ENCODE results near the gene RET. TPM values are rescaled to one million over a fixed set of nuclear protein-coding genes. Genes with fewer than 3 reads are reported as not detected.

The RET gene
- total RNA-seq, 1 experiment from 2014 or later: 81.1 TPM

- POLR2A ChIA-PET: no interaction called here
Measured at GRCh38 chr10:43073191-43073590, 3.7 kb upstream of the RET start.

GRCh38 chr10:43073721-43074120 lies 3.1 kb upstream of the RET start:
- intact Hi-C loops (cut with micrococcal nuclease; ENCODE audit: unreplicated experiment): no loop called here
- H3K9me3 ChIP-seq (ENCODE audit: control insufficient read depth, insufficient read depth, low read depth, low read length): no peaks in the 10 kb centered on the region
- no peaks in the 10 kb centered on the region for H3K36me3 ChIP-seq (ENCODE audit: control insufficient read depth, insufficient read depth, low read length)
- H3K4me3 ChIP-seq (ENCODE audit: low read depth in 2 of 2, low read length in 2 of 2): no peak overlapping the region
- ChIA-PET POLR2A (no interaction called here), CTCF (no interaction called here)
- H3K4me1 ChIP-seq (ENCODE audit: control insufficient read depth, insufficient read depth, low read length): peaks cover 9% of the 10 kb centered on the region
- ATAC-seq: no peak
- no peak overlapping the region for H3K27ac ChIP-seq (ENCODE audit: low read length)
- in situ Hi-C loops (cut with HindIII; ENCODE audit: low pct_unique_long_range_greater_than_20kb, low sequenced_read_pairs): no loop called here
- H3K27me3 ChIP-seq (ENCODE audit: control insufficient read depth, insufficient read depth, low read length): no peaks in the 10 kb centered on the region
- no peak for TF ChIP-seq TCF7L2 (IDR thresholded peaks at IDR 0.05; ENCODE audit: low read depth, low read length)
- no peak for TF ChIP-seq CTCF (IDR thresholded peaks at IDR 0.05)
- TF ChIP-seq SIN3A (IDR thresholded peaks at IDR 0.05; ENCODE audit: borderline replicate concordance, insufficient read depth, low read depth, low read length): no peak
- TF ChIP-seq POLR2AphosphoS5 (IDR thresholded peaks at IDR 0.05; ENCODE audit: low read depth, low read length): no peak
- TF ChIP-seq REST (IDR thresholded peaks at IDR 0.05; ENCODE audit: insufficient read depth in 1 of 2, low read depth in 2 of 2, low read length in 1 of 2): no peak
- no peak for DNase-seq (ENCODE audit: low read depth, low spot score)
- BruUV-seq (replicated peaks): no TSS peak

More at GRCh38 chr10:43073191-43073590, 3.7 kb upstream of the RET start:
- no peak overlapping the region for H3K4me3 ChIP-seq (ENCODE audit: low read depth in 2 of 2, low read length in 2 of 2)
- intact Hi-C loops (cut with micrococcal nuclease; ENCODE audit: unreplicated experiment) (no loop called here), in situ Hi-C loops (cut with HindIII; ENCODE audit: low pct_unique_long_range_greater_than_20kb, low sequenced_read_pairs) (no loop called here)
- H3K9me3 ChIP-seq (ENCODE audit: control insufficient read depth, insufficient read depth, low read depth, low read length): no peaks in the 10 kb centered on the region
- no TSS peak for BruUV-seq (replicated peaks)
- no peaks in the 10 kb centered on the region for H3K27me3 ChIP-seq (ENCODE audit: control insufficient read depth, insufficient read depth, low read length)
- no peak overlapping the region for H3K27ac ChIP-seq (ENCODE audit: low read length)
- no peaks in the 10 kb centered on the region for H3K36me3 ChIP-seq (ENCODE audit: control insufficient read depth, insufficient read depth, low read length)
- ATAC-seq (no peak), DNase-seq (ENCODE audit: low read depth, low spot score) (no peak)
- peaks cover 9% of the 10 kb centered on the region for H3K4me1 ChIP-seq (ENCODE audit: control insufficient read depth, insufficient read depth, low read length)
- no peak for TF ChIP-seq POLR2AphosphoS5 (IDR thresholded peaks at IDR 0.05; ENCODE audit: low read depth, low read length)
- no peak for TF ChIP-seq SIN3A (IDR thresholded peaks at IDR 0.05; ENCODE audit: borderline replicate concordance, insufficient read depth, low read depth, low read length)
- no peak for TF ChIP-seq TCF7L2 (IDR thresholded peaks at IDR 0.05; ENCODE audit: low read depth, low read length)
- TF ChIP-seq CTCF (IDR thresholded peaks at IDR 0.05): no peak
- no peak for TF ChIP-seq REST (IDR thresholded peaks at IDR 0.05; ENCODE audit: insufficient read depth in 1 of 2, low read depth in 2 of 2, low read length in 1 of 2)
- CTCF ChIA-PET: no interaction called here

Measured in Panc1 (cell line).